Stimulated activated CD4-positive, alpha-beta T cell treated with anti-CD3 and anti-CD28 coated beads, Interleukin-4, amount 100 ng/mL, for 4 hours (primary cell): ENCODE measurements around the gene RSPH1.

Source experiments
- DNase-seq, 2 experiments: peaks; one replicate each; pipeline ENCODE4 v3.0.0-alpha.2; 2020

The RSPH1 gene

DNA sequence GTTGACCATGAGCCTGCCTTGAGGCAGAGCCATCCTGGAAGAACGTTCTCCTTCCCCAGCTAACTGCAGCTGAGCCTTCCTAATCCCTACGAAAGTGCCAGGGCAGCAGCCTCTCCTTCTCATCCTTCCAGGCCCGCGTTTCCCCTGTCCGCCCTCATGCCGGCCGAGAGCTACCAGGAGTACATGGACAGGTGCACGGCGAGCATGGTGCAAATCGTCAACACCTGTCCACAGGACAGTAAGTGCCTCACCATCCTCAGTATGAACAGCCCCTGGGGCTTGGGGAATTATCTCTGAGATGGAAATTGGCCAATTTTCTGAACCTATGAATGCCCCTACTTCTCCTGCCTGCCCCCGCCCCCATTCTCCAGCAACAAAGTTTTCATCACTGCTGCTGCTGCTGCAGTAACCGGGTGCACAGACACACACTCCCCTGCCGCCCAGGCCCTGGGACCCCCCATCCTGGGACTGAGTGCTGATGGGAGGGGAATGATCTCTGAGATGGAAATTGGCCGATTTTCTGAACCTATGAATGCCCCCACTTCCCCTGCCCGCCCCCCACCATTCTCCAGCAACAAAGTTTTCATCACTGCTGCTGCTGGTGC lies 52.7 kb downstream of the RSPH1 start:
- DNase-seq: no peak

DNA sequence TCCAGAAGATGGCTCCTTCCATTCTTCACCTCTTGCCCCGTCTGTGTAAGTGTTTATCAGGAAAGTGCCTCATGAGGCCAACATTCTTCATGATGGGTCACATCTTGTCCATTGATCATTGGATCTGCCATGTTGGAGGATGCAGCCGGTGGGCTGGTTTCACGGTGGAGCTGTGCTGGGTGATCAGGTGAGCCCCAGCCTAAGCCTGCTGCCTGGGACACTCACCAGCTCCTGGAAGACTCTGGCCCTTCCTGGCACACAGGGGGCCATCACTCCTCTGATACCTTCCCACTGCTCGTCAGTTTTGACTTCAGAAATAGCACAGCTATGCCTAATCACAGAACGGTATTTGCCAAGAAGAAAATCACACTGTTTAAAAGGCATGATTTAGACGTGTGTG lies 54.1 kb downstream of the RSPH1 start:
- no peak for DNase-seq

DNA sequence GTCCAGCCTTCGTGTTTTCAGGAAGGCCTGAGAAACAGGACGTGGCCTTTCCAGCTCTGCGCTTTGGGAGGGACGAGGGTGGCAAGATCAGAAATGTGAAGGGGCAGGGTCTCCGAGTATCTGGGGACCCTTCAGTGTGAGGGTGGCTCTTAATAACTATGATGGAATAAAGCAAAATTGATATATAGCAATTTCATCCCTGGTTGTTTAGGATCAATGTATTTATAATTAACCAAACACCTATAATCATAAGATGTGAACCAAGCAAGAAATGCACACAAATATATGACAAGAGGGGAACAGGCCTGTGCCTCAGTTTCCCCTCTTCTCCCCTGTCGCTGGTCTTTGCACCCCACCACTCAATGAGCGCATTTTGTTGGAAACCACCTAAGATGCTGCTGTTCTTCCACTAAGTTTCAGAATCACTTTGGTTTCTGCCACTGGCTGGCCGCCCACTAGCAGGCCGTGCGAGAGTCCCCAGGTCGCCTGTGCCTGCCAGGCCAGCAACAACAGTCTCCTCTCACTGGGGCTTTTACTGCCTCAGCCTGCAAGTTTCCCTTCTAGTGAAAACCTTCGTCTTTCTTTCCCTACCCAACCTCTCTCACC lies 55.7 kb downstream of the RSPH1 start:
- DNase-seq: no peak

DNA sequence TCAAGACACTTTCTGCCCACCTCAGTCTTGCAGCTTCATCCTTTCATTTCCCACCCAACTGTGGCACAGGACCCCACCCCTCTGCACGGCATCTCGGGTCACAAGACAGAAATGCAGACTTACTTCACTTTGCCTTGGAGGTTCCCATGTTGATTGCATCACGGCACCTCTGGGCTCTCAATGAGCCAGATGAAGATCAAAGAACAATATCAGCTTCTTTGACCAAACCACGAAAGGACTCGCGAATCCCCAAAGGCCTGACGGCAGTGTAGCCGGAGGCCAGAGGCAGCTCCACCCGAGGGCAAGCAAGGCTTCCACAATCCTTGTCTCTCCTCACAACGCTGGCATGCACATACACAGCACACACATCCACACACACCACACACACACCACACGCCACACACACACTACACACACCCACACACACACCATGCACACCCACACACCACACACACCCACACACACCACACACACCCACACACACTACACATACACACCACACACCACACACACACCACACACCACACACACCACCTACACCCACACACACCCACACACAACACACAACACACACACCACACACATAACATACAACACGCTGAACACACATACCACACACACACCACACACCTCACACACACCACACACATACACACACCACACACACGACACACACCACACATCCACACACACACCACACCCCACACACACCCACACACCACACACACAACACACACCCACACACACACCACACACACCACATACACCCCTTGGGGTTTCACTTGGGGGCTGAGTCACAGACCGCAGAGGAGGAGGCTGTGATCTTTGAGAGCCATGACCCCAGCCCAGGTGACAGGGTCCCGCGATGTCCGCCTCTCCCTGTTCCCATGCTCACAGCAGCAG lies 56.5 kb downstream of the RSPH1 start:
- DNase-seq: peak in 1 of 2 experiments; percentile 68

DNA sequence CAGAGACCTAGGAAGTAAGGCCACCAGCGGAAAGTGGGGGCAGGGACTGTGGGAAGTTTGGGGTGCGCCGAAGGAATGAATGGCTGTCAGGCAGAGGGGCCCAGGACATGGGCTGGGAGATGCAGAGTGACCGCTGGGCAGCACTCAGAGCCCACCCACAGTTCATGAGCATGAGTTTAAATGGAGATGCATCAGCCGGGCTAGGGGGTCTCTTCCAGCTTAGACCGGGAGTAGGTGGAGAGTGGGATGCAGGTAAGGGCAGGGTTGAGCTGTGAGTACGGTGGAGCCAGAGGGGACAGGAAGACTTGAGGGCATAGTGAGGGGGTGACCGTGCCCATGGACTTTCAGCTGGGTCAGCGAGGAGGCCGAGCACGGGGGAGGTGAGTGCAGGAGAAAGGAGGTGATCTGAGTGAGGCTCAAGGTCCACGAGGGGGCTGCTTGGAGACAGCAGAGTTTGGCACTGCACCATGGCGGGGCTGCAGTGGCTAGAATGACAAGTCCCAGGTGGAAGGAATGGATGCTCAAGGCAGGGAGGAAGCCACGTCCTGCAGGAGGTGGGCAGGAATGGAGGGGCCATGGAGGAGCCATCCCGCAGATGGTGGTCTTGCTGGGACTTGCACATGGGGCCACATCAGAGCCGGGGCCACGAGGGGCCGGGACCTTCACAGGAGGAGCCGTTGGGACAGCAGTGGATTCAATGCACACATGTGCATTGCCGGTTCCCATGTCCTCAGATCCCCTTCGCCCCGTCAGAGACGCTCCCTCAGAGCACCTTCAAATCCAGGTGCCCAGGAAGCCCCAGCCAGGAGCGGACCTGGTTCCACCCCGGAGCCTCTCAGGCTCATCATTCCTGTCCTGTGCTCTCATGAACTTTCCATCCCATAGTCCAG lies 57.5 kb downstream of the RSPH1 start:
- DNase-seq: no peak

DNA sequence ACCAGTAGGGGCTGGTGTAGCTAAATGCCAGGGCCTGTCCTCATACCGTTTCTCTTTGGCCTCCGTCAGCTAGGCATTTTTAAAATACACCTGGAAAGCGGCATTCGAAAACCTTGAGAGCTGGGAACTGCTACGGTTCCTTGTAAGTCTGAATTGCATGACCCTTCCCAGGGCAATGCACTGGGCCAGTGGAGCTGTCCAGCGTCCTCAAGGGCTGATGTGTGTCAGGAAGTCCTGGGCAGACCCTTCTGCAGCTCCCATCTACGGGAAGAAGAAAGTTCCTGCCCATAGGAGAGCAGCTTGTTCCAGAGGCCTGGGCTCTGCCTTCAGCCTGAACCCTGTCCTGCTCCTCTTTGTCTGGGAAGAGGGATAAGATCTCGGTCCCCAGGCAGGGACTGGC lies 58.2 kb downstream of the RSPH1 start:
- no peak for DNase-seq

DNA sequence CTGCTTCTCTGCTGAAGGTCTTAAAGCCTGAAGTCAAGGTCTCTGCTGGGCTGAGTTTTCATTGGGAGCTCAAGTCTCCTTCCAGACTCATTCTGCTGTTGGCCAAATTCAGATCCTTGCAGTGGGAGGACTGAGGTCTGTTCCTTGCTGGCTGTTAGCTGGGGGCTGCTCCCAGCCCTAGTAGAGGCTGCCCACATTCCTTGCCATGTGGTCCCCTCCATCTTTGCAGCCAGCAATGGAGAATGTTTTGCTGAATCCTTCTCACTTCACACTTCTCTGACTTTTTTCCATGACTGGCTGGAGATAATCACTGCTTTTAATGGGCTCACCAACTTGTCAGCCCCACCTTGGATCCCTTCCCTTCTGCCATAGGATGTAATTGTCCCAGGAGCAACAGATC lies 59.1 kb downstream of the RSPH1 start:
- no peak for DNase-seq

DNA sequence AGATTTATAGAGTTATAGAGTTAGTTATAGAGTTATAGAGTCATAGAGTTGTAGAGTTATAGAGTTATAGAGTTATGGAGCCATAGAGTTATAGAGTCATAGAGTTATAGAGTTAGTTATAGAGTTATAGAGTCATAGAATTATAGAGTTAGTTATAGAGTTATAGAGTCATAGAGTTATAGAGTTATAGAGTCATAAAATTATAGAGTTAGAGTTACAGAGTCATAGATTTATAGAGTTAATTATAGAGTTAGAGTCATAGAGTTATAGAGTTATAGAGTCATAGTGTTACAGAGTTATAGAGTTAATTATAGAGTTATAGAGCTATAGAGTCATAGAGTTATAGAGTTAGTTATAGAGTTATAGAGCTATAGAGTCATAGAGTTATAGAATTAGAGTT lies 60.2 kb downstream of the RSPH1 start:
- no peak for DNase-seq

DNA sequence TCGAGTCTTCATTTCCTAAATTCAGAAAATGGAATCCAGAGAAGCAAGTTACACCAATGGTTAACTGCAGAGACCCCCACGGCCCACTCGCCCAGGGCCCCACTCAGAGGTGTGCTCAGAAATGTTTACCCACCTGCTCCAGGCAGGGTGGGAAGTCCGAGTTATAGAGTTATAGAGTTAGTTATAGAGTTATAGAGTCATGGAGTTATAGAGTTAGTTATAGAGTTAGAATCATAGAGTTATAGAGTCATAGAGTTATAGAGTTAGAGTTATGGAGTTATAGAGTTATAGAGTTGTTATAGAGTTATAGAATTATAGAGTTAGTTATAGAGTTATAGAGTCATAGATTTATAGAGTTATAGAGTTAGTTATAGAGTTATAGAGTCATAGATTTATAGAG lies 60.6 kb downstream of the RSPH1 start:
- DNase-seq: no peak

DNA sequence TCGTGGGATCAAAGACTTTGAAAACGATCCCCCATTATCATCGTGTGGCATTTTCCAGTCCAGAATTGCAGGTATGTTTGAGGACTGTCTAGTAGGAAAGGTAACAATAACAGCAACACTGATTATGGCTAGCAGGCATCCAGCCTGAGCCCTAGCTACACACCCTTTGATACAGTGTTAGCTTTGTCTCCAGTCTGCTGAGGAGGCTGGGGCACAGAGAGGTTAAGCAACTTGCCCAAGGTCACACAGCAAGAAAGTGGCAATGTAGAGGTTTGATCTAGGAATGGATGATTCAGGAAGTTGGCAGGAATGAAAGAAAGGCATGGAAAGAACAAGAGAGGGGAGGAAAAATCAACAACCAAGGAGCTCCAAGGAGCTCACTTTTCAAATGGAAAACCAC lies 61.1 kb downstream of the RSPH1 start:
- no peak for DNase-seq

DNA sequence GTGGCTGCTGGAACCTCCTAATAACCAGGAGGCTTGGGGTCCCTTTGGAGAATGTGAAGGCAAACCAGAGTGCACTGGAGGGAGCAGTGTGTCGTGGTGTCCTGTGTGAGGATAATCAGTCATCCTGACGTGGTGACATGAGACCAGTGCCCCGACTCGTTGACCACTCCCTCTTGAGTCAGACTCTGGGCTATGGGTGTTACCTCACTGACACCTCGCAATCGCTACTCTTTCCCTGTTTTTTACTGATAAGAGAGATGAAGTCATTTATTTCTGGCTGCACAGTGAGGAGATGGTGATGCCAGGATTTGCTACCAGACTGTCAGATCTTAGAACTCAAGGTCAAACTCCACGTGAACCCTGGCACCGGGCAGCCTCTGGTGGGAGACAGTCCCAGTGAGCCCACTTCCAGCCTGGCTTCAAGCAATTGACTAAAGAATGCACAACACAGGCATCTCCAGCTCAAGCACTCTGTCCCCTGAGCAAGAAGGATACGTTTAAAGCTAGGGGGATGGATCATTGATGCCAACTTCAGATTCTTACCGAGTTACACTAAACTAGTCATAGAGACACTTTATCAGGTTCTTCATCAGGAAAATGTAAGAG lies 62.0 kb downstream of the RSPH1 start:
- no peak for DNase-seq

DNA sequence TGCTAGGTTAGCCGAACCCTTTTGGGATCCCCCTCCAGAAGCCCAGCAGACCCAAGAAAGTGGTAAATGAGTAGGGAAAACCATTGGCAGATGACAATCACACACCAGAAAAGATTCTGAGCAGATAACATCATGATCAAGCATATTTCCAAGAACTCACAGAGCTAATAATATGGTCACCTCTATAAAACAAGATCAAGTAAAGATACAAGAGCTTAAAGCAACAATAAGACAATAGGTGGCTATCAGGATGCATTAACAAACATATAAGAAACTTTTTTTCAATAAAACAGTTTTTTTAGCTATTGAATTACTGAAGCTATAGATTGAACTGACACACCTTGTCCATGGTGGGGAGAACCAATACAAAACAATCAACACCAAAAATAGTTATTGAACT lies 63.3 kb downstream of the RSPH1 start:
- no peak for DNase-seq

DNA sequence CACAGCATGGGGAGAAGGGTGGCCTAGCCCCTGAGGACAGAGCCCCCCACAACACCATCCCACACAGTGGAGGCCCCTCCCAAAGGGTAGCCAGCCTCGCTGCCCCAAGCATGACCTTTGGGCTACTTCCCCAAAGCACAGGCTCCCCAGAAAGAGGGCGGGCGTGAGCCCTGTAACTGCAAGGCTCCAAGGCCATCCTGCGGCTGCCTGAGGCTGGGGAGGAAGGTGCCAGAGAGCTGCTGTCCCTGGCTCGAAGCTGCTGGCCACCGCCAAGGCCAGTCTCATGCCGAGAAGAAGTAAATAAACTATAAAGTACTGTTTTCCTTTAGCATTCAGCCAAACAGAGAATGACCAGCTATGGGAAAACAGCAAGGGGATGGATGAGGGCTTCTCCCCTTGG lies 64.8 kb downstream of the RSPH1 start:
- DNase-seq: no peak

DNA sequence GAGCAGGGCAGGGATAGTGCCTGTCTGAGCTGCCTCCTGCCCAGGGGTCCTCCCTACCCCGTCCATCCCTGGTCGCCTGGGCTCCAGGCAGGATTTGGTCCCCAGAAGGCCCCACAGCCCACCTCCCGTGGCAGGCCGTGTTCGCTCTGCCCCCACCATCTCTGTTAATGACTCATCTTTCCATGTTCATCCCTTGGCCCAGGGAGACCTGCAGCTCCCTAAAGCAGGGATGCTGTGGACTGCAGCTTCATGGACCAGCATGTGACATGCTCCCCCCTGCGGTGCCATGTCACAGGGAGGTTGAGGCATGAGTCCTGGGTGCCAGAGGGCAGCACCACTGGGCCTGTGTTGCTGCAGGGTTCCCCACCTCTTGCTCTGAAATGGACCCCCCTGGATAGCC lies 65.5 kb downstream of the RSPH1 start:
- no peak for DNase-seq

DNA sequence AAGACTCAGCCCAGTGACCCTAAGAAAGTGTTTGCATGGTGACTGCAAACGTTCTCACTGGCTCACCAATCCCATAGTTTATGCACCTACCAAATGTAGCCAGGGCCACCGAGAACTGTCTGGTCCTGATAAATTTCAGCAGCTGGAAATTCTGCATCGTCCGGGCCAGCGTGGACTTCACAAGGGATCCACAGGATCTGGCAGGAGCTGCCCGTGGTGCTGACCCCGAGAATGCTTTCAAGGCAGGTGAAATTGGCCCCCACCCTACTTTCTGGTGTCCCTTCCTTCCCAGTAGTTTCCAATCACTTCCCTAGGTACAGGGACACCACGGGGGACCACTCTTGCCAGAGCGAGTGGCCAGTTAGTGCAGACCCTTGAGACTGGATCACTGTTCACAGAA lies 66.2 kb downstream of the RSPH1 start:
- no peak for DNase-seq

DNA sequence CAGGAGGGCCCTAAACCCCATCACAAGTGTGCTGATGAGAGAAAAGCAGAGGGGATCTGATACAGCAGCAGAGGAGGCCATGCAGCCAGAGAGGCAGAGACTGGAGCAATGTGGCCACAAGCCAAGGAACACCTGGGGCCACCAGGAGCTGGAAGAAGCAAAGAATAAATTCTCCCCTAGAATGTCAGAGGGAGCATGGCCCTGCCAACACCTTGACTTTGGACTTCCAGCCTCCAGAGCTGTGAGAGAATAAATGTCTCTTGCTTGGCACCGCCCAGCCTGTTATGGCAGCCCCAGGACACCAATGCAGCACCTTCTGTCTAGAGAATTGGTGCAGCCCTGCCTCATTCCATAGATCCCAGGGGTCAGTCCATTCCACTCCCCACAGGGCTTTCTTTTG lies 67.0 kb downstream of the RSPH1 start:
- DNase-seq: no peak

DNA sequence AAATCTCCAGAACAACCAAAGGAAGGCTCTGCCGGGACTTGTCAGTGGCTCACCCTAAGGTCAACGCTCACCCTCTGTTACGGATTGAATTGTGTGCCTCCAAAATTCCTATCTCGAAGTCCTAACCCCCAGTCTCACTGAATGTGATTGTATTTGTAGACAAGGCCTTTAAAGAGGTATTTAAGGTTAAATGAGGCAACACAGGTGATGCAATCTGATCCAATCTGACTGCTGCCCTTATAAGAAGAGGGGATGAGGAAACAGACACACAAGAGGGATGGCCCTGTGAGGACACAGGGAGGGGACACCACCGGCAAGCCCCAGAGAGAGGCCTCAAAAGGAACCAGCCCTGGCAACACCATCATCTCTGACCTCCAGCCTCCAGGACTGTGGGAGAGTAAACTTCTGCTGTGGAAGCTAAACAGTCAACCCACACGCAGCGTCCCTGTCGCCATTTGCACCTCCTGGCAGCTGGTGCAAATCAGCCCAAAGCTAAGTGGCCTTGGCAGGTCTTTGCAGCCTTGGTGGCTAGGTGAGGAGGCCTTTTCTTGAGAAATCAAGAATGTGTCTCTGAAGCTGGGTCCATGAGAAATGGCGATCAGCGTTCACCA lies 68.1 kb downstream of the RSPH1 start:
- no peak for DNase-seq

DNA sequence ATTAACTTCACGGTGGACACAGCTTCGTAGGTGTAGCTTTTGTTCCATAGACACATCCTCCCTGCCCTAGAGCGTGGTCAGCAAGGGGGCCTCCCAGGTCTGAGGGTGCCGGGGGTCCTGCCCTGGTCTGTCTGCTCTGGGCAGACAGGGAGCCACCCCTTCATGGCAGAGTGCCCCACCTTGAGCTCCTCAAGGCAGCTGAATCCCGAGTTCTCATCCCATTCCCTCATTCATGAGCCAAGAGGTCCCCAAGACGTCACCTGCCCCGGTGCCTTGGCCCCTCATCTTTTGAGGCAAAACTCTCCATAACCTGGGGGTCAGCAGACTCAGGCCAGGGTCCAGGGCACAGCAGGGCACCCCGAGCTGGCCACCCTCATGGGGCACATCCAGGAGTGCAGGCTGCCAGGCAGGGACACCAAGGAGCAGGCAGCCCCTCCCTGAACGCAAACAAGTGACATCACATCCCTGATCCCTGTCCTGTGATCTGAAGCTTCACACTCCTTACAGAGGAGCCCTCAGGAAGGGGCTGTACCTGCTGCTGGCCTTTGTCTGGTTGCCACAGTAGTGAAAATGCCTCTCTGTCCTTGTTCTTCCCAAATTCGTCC lies 69.0 kb downstream of the RSPH1 start:
- no peak for DNase-seq

DNA sequence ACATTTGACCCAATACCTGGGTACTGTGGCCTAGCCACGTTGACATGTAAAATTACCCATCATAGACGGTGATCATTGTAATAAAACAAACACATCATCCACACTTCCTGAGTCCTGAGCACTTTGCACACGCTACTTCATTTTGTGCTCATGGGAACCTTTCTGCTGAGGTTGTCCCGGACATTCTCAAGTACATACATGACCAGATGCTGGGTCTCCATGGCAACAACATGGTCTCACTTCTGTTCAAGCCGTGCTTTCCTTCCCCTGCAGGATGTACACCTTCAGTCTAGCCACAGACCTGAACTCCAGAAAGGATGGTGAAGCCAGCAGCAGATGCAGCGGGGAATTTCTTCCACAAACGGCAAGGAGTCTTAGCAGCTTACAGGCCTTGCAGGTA lies 69.6 kb downstream of the RSPH1 start:
- DNase-seq: no peak

DNA sequence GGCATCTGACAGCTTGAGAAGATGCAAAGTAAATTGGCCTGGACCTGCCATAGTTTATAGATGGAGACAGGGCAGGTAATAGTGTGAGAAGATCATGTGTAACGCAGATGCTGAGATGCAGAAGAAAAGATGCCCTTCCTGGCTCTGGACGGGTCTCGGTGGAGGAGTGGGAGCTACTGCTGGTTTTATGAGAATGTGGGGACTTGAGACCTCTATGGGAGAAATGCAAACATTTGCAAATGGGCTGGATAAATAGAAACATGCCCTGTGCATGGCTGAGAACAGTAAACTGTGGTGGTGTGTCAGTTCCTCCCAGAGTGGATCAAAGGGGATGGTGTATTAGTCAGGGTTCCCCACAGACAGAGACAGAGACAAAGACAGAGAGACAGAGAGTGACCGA lies 70.4 kb downstream of the RSPH1 start:
- DNase-seq: no peak

DNA sequence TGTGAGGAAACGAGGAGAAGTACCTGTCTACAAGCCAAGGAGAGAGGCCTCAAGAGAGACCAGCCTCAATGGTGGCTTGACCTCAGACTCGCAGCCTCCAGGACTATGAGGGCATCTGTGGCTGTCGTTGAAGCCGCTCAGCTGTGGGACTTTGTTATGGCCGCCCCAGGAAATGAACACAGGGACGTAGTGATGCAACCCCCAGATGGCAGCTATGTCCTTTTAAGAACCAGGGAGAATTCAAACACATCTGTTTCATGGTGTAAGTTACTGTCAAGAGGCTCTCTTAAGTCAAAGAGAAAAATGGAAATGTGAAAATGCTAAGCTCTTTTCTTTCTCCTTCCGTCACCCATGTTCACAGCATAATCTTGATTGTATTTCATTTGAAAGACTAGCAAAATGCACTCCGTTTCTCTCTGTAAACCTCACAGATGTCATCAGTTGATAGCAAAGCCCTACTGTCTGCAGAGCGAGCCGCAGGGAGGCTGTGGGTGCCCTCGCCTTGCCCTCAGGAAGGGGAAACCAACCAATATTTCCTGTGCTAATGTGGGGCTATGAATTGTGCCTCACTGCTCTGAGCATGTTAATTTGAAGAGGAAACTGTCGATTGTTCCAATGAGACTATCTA lies 71.0 kb downstream of the RSPH1 start:
- DNase-seq: peak in 1 of 2 experiments; percentile 66
